ENCODE measurements around the gene NFKBIL1. TPM values are rescaled to one million over a fixed set of nuclear protein-coding genes. Genes with fewer than 3 reads are reported as not detected.

The NFKBIL1 gene
- total RNA-seq, 1 experiment from 2014 or later = 34.2 TPM

- Histone ChIP-seq H3K36me3 (replicated peaks; ENCODE audit: control insufficient read depth, insufficient read depth, low read length) (no peaks in the 10 kb centered on the region), H3K27me3 (ENCODE audit: control insufficient read depth, insufficient read depth, low read length) (no peaks in the 10 kb centered on the region), H3K4me3 (ENCODE audit: insufficient read depth, low read depth, low read length) (no peak overlapping the region)
- no peak for DNase-seq
Observed at GRCh38 chr6:31568537-31568961, 21.1 kb downstream of the NFKBIL1 start.

GRCh38 chr6:31569861-31570536 is 22.6 kb downstream of the NFKBIL1 start:
- no peaks in the 10 kb centered on the region for H3K36me3 ChIP-seq (replicated peaks; ENCODE audit: control insufficient read depth, insufficient read depth, low read length)
- H3K4me3 ChIP-seq (ENCODE audit: insufficient read depth, low read depth, low read length) = no peak overlapping the region
- no peak for DNase-seq
- H3K27me3 ChIP-seq (ENCODE audit: control insufficient read depth, insufficient read depth, low read length) = no peaks in the 10 kb centered on the region; the same call in 1 of the 2 replicates

GRCh38 chr6:31572041-31572911 is 24.9 kb downstream of the NFKBIL1 start, which contains the start of gene LTA:
Gene LTA (plus strand): TSS chr6:31572289. CDS start chr6:31572743, 454 bp downstream.
- no peaks in the 10 kb centered on the region for H3K36me3 ChIP-seq (replicated peaks; ENCODE audit: control insufficient read depth, insufficient read depth, low read length)
- peak; percentile 49 for DNase-seq
- H3K27me3 ChIP-seq (ENCODE audit: control insufficient read depth, insufficient read depth, low read length) = peaks cover 7% of the 10 kb centered on the region; the same call in 1 of the 2 replicates
- H3K4me3 ChIP-seq (ENCODE audit: insufficient read depth, low read depth, low read length) = no peak within 1 kb of the TSS

GRCh38 chr6:31573239-31574105 is 26.1 kb downstream of the NFKBIL1 start:
- no peak overlapping the region for H3K4me3 ChIP-seq (ENCODE audit: insufficient read depth, low read depth, low read length)
- peaks cover 7% of the 10 kb centered on the region; the same call in 1 of the 2 replicates for H3K27me3 ChIP-seq (ENCODE audit: control insufficient read depth, insufficient read depth, low read length)
- H3K36me3 ChIP-seq (replicated peaks; ENCODE audit: control insufficient read depth, insufficient read depth, low read length) = no peaks in the 10 kb centered on the region
- peak; percentile 36 for DNase-seq

- H3K4me3 ChIP-seq (ENCODE audit: insufficient read depth, low read depth, low read length) = no peak overlapping the region
- no peaks in the 10 kb centered on the region for H3K36me3 ChIP-seq (replicated peaks; ENCODE audit: control insufficient read depth, insufficient read depth, low read length)
- peaks cover 7% of the 10 kb centered on the region; the same call in 1 of the 2 replicates for H3K27me3 ChIP-seq (ENCODE audit: control insufficient read depth, insufficient read depth, low read length)
- DNase-seq = peak; percentile 73
Observed at GRCh38 chr6:31574106-31575061, 27.0 kb downstream of the NFKBIL1 start.

- peaks cover 8% of the 10 kb centered on the region; the same call in 1 of the 2 replicates for H3K27me3 ChIP-seq (ENCODE audit: control insufficient read depth, insufficient read depth, low read length)
- no peaks in the 10 kb centered on the region for H3K36me3 ChIP-seq (replicated peaks; ENCODE audit: control insufficient read depth, insufficient read depth, low read length)
- peak; percentile 44 for DNase-seq
- H3K4me3 ChIP-seq (ENCODE audit: insufficient read depth, low read depth, low read length) = no peak within 1 kb of the TSS
Observed at GRCh38 chr6:31575335-31575901, 28.0 kb downstream of the NFKBIL1 start, which contains the start of gene TNF. Gene TNF (plus strand): TSS chr6:31575565. CDS start chr6:31575742, 177 bp downstream.

GRCh38 chr6:31575952-31576685 is 28.7 kb downstream of the NFKBIL1 start:
- peak; percentile 14 for DNase-seq
- Histone ChIP-seq H3K4me3 (ENCODE audit: insufficient read depth, low read depth, low read length) (no peak overlapping the region), H3K36me3 (replicated peaks; ENCODE audit: control insufficient read depth, insufficient read depth, low read length) (no peaks in the 10 kb centered on the region), H3K27me3 (ENCODE audit: control insufficient read depth, insufficient read depth, low read length) (peaks cover 10% of the 10 kb centered on the region; the same call in 1 of the 2 replicates)

GRCh38 chr6:31576897-31577578 is 29.6 kb downstream of the NFKBIL1 start:
- Histone ChIP-seq H3K4me3 (ENCODE audit: insufficient read depth, low read depth, low read length) (no peak overlapping the region), H3K27me3 (ENCODE audit: control insufficient read depth, insufficient read depth, low read length) (peaks cover 18% of the 10 kb centered on the region; the same call in 1 of the 2 replicates), H3K36me3 (replicated peaks; ENCODE audit: control insufficient read depth, insufficient read depth, low read length) (no peaks in the 10 kb centered on the region)
- peak; percentile 11 for DNase-seq

GRCh38 chr6:31577579-31577966 is 30.2 kb downstream of the NFKBIL1 start:
- Histone ChIP-seq H3K4me3 (ENCODE audit: insufficient read depth, low read depth, low read length) (no peak overlapping the region), H3K27me3 (ENCODE audit: control insufficient read depth, insufficient read depth, low read length) (peaks cover 18% of the 10 kb centered on the region; the same call in 1 of the 2 replicates), H3K36me3 (replicated peaks; ENCODE audit: control insufficient read depth, insufficient read depth, low read length) (no peaks in the 10 kb centered on the region)
- DNase-seq = peak; percentile 10

- Histone ChIP-seq H3K36me3 (replicated peaks; ENCODE audit: control insufficient read depth, insufficient read depth, low read length) (no peaks in the 10 kb centered on the region), H3K4me3 (ENCODE audit: insufficient read depth, low read depth, low read length) (no peak overlapping the region), H3K27me3 (ENCODE audit: control insufficient read depth, insufficient read depth, low read length) (peaks cover 18% of the 10 kb centered on the region; the same call in 1 of the 2 replicates)
- peak; percentile 63 for DNase-seq
Observed at GRCh38 chr6:31578184-31579118, 31.0 kb downstream of the NFKBIL1 start.

- H3K36me3 ChIP-seq (replicated peaks; ENCODE audit: control insufficient read depth, insufficient read depth, low read length) = no peaks in the 10 kb centered on the region
- H3K27me3 ChIP-seq (ENCODE audit: control insufficient read depth, insufficient read depth, low read length) = peaks cover 18% of the 10 kb centered on the region; the same call in 1 of the 2 replicates
- no peak overlapping the region for H3K4me3 ChIP-seq (ENCODE audit: insufficient read depth, low read depth, low read length)
- no peak for DNase-seq
Observed at GRCh38 chr6:31579119-31579505, 31.7 kb downstream of the NFKBIL1 start.

Data from H7 (cell line).